ENCODE data around the gene ARID1B.

DNA sequence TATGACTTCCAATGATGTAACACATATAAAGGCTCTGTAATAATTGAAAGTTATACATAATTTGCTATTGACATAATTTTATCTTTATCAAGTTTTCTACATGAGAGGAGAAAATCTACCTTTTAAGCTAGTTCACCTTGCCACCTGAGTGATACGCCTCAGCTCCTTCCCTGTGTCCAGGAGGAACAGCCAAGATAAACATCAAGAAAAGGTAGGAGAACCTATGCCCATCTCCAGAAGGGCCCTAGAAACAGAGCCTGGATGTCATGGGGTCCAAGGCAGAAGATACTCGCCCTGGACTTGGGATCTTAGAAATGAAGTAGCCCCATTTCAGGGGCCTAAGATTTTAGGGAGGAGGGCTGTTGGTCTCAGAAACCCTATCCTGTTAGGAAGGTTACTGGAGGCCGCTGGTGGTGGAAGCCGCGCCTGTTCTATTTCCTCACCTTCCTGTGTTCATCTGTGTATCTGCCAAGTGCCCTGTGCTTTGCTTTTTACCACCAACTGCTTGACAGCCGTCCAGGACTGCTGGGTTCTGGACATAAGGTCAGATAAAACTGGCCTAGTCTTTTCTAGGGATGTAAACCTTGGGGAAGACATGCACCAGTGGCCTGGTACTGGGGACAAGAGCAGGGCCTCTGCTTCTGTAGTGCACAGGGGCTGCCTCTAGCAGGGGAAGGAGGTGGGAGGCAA is 178.5 kb downstream of the ARID1B start:
- TF ChIP-seq POLR2A (IDR thresholded peaks at IDR 0.05), result no peak
- TF ChIP-seq, protein P1, sequence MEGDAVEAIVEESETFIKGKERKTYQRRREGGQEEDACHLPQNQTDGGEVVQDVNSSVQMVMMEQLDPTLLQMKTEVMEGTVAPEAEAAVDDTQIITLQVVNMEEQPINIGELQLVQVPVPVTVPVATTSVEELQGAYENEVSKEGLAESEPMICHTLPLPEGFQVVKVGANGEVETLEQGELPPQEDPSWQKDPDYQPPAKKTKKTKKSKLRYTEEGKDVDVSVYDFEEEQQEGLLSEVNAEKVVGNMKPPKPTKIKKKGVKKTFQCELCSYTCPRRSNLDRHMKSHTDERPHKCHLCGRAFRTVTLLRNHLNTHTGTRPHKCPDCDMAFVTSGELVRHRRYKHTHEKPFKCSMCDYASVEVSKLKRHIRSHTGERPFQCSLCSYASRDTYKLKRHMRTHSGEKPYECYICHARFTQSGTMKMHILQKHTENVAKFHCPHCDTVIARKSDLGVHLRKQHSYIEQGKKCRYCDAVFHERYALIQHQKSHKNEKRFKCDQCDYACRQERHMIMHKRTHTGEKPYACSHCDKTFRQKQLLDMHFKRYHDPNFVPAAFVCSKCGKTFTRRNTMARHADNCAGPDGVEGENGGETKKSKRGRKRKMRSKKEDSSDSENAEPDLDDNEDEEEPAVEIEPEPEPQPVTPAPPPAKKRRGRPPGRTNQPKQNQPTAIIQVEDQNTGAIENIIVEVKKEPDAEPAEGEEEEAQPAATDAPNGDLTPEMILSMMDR (IDR thresholded peaks at IDR 0.05), result no peak
